ENCODE measurements around the gene ROR2.

ROR2 gene

DNA sequence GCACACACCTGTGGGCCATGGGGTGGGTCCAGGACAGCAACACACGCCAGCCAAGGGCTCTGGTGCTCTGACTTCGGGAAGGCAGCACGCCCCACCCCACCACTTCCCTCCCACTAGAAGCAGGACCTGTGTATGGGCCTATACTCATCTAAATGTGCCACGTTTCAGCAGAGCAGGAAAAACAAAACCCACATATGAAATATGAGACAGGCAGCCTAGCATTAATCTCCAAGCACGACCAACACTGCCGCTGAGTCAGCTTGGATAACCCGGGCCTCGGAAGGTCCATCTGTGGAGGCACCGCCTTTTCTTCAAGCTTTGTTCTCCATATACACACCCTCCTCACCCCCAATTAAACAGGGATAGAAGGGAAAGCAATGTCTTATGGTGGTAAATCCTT, 203.1 kb downstream of the ROR2 start:
- Mint-ChIP-seq H3K4me1 (ENCODE audit: low read depth) (peaks cover under 1% of the 10 kb centered on the region), H3K9me3 (no peaks in the 10 kb centered on the region), H3K27me3 (ENCODE audit: low read depth) (peaks cover 8% of the 10 kb centered on the region), H3K36me3 (ENCODE audit: low read depth) (no peaks in the 10 kb centered on the region), H3K4me3 (no peak overlapping the region), H3K27ac (no peak overlapping the region)

DNA sequence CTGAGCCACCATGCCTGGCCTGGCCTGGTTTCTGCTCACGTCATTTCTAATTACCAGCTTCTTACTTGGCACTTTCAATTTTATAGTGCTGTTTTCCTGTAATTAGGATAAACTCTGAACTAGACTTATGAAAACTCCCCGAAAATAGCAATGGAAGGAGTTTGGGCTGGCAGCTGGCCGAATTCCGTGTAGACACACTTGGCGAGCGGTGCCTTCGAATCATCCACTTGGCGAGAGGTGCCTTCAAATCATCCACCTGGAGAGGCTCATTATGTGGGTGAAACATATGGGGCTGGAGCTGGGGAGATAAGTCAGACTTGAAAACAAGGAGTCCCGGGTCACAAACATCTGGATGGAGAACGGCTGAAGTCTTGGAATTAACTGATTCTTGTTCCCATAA, 203.7 kb downstream of the ROR2 start:
- Mint-ChIP-seq H3K4me3 (no peak overlapping the region), H3K9me3 (no peaks in the 10 kb centered on the region), H3K27ac (no peak overlapping the region), H3K27me3 (ENCODE audit: low read depth) (peaks cover 8% of the 10 kb centered on the region), H3K36me3 (ENCODE audit: low read depth) (no peaks in the 10 kb centered on the region), H3K4me1 (ENCODE audit: low read depth) (peaks cover 4% of the 10 kb centered on the region)

DNA sequence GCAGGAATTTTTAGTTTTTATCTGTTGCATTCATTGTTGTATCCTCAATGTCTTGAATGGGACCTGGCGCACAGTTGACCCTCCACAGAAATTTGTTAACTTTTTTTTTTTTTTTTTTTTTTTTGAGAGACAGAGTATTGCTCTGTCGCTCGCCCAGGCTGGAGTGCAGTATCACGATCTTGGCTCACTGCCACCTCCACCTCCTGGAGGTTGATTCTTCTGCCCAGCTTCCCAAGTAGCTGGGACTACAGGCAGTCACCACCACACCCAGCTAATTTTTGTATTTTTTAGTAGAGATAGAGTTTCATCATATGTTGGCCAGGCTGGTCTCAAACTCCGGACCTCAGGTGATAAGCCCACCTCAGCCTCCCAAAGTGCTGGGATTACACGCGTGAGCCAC, 205.9 kb downstream of the ROR2 start:
- Mint-ChIP-seq H3K36me3 (ENCODE audit: low read depth) (no peaks in the 10 kb centered on the region), H3K27me3 (ENCODE audit: low read depth) (peaks cover 3% of the 10 kb centered on the region), H3K4me3 (no peak overlapping the region), H3K4me1 (ENCODE audit: low read depth) (peaks cover 4% of the 10 kb centered on the region), H3K27ac (no peak overlapping the region), H3K9me3 (no peaks in the 10 kb centered on the region)

DNA sequence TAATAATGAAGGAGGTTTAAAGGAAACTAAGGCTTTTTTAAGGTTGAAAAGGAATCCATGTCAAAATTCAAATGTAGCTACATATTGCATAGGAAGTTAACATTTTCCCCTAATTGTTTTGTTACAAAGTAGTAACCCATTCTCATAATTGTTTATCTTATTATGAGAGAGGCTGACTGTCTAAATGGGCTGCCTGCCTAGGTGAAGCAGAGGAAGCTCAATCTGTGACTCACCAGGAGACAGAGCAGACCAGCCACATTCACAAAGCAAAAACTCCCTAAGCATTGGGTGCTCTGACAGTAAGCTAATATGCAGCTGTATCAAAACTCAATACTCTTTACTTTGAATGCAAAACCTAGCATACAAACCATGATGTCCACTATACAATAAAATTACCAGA, 208.5 kb downstream of the ROR2 start:
- no peak overlapping the region for H3K27ac Mint-ChIP-seq
- H3K9me3 Mint-ChIP-seq: no peaks in the 10 kb centered on the region
- peaks cover 3% of the 10 kb centered on the region for H3K27me3 Mint-ChIP-seq (ENCODE audit: low read depth)
- peaks cover 4% of the 10 kb centered on the region for H3K4me1 Mint-ChIP-seq (ENCODE audit: low read depth)
- H3K4me3 Mint-ChIP-seq: no peak overlapping the region
- H3K36me3 Mint-ChIP-seq (ENCODE audit: low read depth): no peaks in the 10 kb centered on the region

DNA sequence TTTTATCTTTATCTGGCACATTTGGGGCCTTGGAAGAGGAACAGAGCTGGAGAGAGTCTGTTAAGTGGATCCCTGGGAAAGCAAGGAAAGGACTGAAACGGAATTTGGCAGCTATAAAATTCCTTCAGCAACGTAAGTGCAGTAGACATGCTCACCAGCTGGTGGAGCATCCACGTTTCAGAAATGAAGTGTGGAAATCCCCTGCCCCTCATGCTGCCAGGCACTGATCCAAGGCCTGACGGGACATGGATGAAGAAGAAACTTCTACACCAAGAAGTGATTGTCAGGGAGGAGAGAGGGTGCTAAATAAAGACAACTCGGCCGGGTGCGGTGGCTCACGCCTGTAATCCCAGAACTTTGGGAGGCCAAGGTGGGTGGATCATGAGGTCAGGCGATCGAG, 209.3 kb downstream of the ROR2 start:
- no peaks in the 10 kb centered on the region for H3K27me3 Mint-ChIP-seq (ENCODE audit: low read depth)
- peaks cover 4% of the 10 kb centered on the region for H3K4me1 Mint-ChIP-seq (ENCODE audit: low read depth)
- no peaks in the 10 kb centered on the region for H3K9me3 Mint-ChIP-seq
- H3K4me3 Mint-ChIP-seq: no peak overlapping the region
- H3K27ac Mint-ChIP-seq: no peak overlapping the region
- no peaks in the 10 kb centered on the region for H3K36me3 Mint-ChIP-seq (ENCODE audit: low read depth)

DNA sequence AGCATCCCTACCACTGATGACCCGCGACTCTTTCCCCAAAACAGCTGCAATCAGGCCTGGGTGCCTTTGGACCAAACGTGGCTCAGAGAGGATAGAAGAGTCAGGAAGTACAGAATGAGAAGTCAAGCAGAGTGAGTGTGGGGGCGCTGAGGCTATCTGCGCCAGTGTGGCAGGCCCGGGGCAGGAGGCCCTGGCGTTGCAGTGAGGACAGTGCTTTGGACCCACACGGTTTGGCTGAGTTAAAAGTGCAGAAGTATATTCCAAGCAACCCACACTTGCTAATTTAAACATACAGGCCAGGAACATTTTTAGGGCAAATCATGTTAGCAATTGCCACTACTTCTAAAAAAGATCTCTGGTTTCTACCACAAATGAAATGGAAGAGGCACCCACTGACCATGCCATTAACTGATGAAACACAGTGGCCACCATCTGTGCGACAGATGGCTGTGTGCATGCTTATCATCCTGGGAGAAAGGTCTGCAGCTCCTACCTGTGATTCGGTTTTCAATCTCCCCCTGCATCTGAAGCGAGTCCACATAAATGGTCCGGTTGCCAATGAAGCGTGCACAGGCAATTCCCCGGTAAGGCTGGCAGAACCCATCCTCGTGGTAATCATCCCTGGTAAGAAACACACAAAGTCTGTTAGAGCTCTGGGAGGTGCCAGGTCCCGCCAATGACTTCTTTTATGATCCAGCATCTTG, 213.0 kb downstream of the ROR2 start:
- Mint-ChIP-seq H3K27ac (no peak overlapping the region), H3K9me3 (no peaks in the 10 kb centered on the region)

DNA sequence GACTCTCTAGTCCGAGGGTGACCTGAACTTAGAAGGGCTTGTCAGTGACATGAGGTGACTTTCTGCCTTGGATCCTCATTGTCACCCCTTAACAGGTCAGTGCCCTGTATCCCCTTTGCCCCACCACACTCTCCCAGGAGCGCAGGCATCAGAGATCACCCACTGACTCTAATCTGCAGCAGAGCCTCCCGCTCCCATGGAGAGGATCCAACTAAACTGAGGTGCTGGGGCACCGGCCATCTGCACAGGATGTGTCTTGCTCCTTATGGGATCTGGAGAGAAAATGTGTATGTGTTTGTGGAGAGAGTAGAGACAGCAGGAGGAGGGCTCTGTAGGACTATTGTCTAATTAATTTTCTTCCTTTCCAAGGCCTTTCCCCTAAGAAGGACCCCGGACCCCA, 213.7 kb downstream of the ROR2 start:
- Mint-ChIP-seq H3K9me3 (no peaks in the 10 kb centered on the region), H3K36me3 (ENCODE audit: low read depth) (no peaks in the 10 kb centered on the region), H3K27ac (no peak overlapping the region), H3K27me3 (ENCODE audit: low read depth) (no peaks in the 10 kb centered on the region), H3K4me1 (ENCODE audit: low read depth) (peaks cover 5% of the 10 kb centered on the region), H3K4me3 (no peak overlapping the region)

More for the DNA sequence above, 213.0 kb downstream of the ROR2 start:
- H3K4me3 Mint-ChIP-seq: no peak overlapping the region
- H3K36me3 Mint-ChIP-seq (ENCODE audit: low read depth): no peaks in the 10 kb centered on the region
- H3K27me3 Mint-ChIP-seq (ENCODE audit: low read depth): no peaks in the 10 kb centered on the region
- H3K4me1 Mint-ChIP-seq (ENCODE audit: low read depth): peaks cover 9% of the 10 kb centered on the region

DNA sequence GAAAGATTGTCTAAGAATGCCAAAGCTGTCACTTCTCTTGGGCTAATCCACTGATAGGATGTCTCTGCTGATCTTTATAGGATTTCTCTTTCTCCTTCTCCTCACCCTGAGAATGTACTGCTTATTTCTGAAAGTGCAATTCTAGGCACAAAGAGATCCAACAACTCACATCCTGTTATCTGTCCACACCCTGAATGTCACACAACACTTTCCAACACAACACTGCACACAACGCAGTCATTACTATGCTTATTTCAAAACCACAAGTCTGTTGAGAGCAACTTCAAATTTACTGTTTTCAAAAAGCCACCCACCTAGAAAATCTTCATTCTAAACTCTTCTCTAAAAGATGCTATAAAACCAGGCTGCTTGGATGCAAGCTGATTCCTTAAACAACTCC, 215.0 kb downstream of the ROR2 start:
- Mint-ChIP-seq H3K27ac (no peak overlapping the region), H3K4me1 (ENCODE audit: low read depth) (peaks cover 5% of the 10 kb centered on the region), H3K4me3 (no peak overlapping the region), H3K27me3 (ENCODE audit: low read depth) (no peaks in the 10 kb centered on the region), H3K36me3 (ENCODE audit: low read depth) (no peaks in the 10 kb centered on the region), H3K9me3 (no peaks in the 10 kb centered on the region)

DNA sequence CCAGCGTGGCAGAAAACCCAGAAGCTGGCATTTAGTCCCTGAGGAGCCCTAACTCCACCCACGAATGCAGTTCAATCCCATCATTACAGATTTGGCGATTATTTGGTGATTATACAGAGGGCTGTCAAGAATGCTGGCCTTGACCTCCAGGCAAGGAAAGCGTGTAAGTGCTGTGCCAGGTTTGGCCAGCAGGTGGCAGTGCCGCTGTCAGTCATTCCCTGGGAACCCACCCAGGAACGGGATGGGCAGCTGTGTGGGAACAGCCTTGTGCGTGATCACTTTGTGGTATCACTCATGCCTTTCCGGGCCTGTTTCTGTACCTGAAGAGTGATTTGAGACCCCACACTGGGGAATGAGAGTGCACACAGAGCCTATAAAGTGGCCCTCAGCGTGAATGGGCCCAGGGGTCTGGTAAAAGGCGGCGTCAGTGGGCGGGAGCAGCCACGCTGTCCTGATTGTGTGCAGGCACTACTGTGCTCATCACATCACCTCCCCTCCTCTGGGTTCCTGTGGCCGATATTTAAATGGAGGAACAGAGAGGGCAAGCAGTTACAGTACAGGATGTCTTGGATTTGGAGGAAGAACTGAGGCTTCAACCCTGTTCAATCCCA, 215.6 kb downstream of the ROR2 start:
- Mint-ChIP-seq H3K4me3 (no peak overlapping the region), H3K27ac (no peak overlapping the region), H3K4me1 (ENCODE audit: low read depth) (peaks cover 5% of the 10 kb centered on the region), H3K9me3 (no peaks in the 10 kb centered on the region), H3K36me3 (ENCODE audit: low read depth) (no peaks in the 10 kb centered on the region), H3K27me3 (ENCODE audit: low read depth) (no peaks in the 10 kb centered on the region)

DNA sequence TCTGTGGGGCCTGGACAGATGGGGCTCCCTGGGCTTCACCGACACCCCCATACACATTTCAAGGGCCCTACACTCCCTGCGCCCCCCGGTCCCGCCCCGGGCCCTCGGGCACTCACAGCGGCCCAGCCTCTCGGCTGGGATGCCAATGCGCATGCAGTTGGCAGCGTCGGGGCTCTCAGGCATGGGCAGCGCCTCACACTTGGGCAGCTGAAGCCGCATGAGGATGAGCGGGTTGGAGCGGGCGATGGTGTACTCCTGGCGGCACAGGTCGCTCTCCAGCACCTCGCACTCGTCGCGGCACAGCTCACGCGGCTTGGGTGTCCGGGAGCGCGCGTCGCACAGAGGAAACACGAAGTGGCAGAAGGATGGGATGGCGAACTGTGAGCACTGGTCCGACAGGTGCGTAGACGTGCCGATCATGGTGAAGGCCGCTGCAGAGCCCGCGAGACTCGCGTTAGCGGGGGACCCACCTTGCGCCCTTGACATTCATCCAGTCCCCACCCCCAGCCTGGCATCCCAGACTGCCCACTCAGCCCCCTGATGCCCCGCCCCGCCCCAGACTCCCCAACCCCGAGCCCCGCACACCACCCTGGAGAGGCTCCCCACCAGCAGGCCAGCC, 216.9 kb downstream of the ROR2 start:
- Mint-ChIP-seq H3K36me3 (ENCODE audit: low read depth) (no peaks in the 10 kb centered on the region), H3K4me1 (ENCODE audit: low read depth) (peaks cover 5% of the 10 kb centered on the region), H3K27ac (no peak overlapping the region), H3K27me3 (ENCODE audit: low read depth) (no peaks in the 10 kb centered on the region), H3K4me3 (no peak overlapping the region), H3K9me3 (no peaks in the 10 kb centered on the region)

DNA sequence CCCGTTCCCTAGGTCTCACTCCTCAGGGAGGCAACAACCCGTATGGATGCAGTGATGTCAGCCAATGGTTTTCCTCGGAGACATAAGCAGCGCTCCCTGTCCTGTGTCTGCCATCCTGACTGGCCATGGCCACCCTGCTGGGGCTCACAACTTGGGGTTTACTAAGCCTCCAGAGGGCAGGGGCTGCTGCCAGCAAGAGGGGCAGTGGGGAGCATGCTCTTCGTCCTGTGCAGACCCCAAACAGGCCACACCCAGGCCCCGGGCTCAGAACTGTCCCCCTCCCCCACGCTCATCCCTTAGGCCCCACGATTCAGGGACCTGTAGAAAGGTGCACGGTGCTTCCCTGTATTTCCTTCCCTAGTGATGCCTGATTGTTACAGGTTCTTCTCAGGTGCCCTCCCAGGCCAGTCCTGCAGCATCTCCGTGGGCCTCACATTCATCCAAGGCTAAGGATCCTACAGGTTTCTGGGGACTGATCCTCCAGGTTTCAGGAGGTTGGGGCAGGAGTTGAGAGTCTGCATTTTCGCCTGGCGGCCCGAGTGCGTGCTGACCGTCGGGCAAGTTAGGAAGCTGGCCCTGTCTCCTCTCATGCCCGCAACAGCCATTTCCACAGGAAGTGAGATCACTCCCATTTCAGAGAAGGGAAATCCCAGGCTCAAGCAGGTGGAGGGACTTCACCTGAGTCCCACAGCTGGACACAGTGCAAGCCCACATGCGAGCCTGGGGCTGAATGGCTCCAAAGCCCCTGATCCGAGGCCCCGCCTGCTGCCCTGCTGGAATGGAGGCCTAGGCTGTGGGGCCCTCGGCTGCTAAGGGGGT, 217.6 kb downstream of the ROR2 start:
- Mint-ChIP-seq H3K4me1 (ENCODE audit: low read depth) (peaks cover 6% of the 10 kb centered on the region), H3K9me3 (no peaks in the 10 kb centered on the region), H3K36me3 (ENCODE audit: low read depth) (no peaks in the 10 kb centered on the region), H3K4me3 (no peak overlapping the region), H3K27me3 (ENCODE audit: low read depth) (no peaks in the 10 kb centered on the region), H3K27ac (no peak overlapping the region)

DNA sequence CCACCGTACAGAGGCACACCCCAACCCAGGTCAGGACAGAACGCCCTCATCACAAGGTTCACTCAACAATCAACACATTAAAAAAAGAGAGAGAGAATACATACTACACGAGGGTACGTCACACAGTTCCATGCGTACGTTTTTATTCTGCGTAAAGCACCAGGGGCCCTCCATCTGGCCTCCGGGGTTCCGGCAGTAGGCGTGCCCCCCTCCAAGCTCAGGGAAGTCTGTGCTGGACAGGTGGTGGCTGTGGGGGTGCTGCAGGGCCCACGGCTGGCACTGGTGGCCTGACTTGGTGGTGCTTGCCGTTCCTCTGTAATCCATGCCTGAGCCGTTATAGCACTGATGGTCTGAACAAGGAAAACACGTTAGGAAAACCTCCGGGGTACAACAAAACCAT, 219.2 kb downstream of the ROR2 start:
- Mint-ChIP-seq H3K4me3 (no peak overlapping the region), H3K36me3 (ENCODE audit: low read depth) (no peaks in the 10 kb centered on the region), H3K27me3 (ENCODE audit: low read depth) (no peaks in the 10 kb centered on the region), H3K4me1 (ENCODE audit: low read depth) (peaks cover 7% of the 10 kb centered on the region), H3K27ac (no peak overlapping the region), H3K9me3 (no peaks in the 10 kb centered on the region)

DNA sequence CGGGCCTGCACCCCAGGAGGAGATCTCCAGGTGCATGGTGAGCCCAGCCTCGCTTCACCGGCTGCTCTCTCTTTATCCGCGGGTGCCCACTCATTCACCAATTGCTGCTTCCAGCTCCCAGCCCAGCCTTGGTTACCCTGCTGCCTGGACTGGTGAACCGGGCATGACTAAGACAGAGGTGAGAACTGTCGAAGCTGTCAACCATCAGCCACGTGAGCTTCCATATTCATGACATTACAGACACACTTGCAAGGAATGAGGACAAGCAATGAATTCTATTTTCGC, 220.5 kb downstream of the ROR2 start:
- Mint-ChIP-seq H3K36me3 (ENCODE audit: low read depth) (no peaks in the 10 kb centered on the region), H3K27ac (no peak overlapping the region), H3K27me3 (ENCODE audit: low read depth) (no peaks in the 10 kb centered on the region), H3K9me3 (no peaks in the 10 kb centered on the region), H3K4me3 (no peak overlapping the region), H3K4me1 (ENCODE audit: low read depth) (peaks cover 4% of the 10 kb centered on the region)

DNA sequence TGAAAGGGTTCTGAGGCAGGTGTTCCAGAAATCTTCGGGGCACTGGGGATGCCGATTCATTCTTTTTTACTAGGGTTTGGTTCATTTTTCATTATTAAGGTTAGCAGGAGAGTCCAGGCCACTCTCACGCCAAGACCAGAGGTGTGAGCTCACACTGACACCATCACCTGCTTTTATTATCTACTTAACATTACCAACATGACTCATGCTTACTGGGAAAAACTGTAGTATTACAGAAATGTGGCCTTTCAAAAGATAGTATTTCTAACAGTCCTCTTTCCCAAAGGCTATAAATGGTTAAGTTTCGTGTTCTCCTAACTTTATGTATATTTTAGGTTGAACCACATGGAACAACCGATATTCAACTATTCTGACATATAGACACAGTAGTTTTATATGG, 222.1 kb downstream of the ROR2 start:
- H3K4me3 Mint-ChIP-seq: no peak overlapping the region
- H3K27me3 Mint-ChIP-seq (ENCODE audit: low read depth): no peaks in the 10 kb centered on the region
- peaks cover 2% of the 10 kb centered on the region for H3K4me1 Mint-ChIP-seq (ENCODE audit: low read depth)
- H3K36me3 Mint-ChIP-seq (ENCODE audit: low read depth): no peaks in the 10 kb centered on the region
- H3K9me3 Mint-ChIP-seq: no peaks in the 10 kb centered on the region
- H3K27ac Mint-ChIP-seq: no peak overlapping the region
